A673 (cell line): ENCODE results near the gene MSH2. TPM values are rescaled to one million over a fixed set of nuclear protein-coding genes. Genes with fewer than 3 reads are reported as not detected.
"Not testable (repeated sequence)": the region's sequence is repeated elsewhere in the genome, so short reads cannot be mapped to it uniquely, and the experiment has no call there.

ENCODE experiments used
- BruUV-seq: library from RNA; stranded (reverse); fragments of 400-500 nt; replicated peaks from 2 replicates; lab custom pipeline; 2021; lab: Mats Ljungman, UMichigan
- CTCF ChIA-PET: fragments of 300-600 bp; sonication (Branson Sonifier 250); formaldehyde crosslinking; loops from one replicate; lab custom pipeline; 2022; ENCODE audit warnings: antibody characterized with exemption; lab: Charles Lee
- POLR2A ChIA-PET: fragments of 300-600 bp; sonication (Branson Sonifier 250); formaldehyde crosslinking; loops from one replicate; lab custom pipeline; 2022; ENCODE audit warnings: antibody characterized with exemption; ENCODE audit not compliant: low non-redundant PET; lab: Charles Lee
- DNase-seq: peaks from one replicate; pipeline ENCODE4 v3.0.0-alpha.2; 2015; ENCODE audit warnings: low spot score
- H3K27ac ChIP-seq: fragments of 200-600 bp; sonication (generic); 2 replicates; pipeline ENCODE4 v1.5.1; 2016; ENCODE audit warnings: mixed run types, low read depth, mild to moderate bottlenecking, mixed read lengths, antibody characterized with exemption, low read length; ENCODE audit not compliant: poor library complexity, severe bottlenecking
- H3K27me3 ChIP-seq: fragments of 200-600 bp; sonication (generic); replicated peaks from 2 replicates; pipeline ENCODE4 v1.6.1; 2017; ENCODE audit warnings: mixed run types, low read depth, mild to moderate bottlenecking, mixed read lengths, antibody characterized with exemption, low read length; ENCODE audit not compliant: insufficient read depth, poor library complexity
- H3K36me3 ChIP-seq: fragments of 200-600 bp; sonication (generic); 2 replicates; pipeline ENCODE4 v1.6.1; 2016; ENCODE audit warnings: mixed run types, mild to moderate bottlenecking, mixed read lengths, antibody characterized with exemption, low read length; ENCODE audit not compliant: insufficient read depth, poor library complexity, severe bottlenecking
- H3K4me1 ChIP-seq: fragments of 200-600 bp; sonication (generic); 2 replicates; pipeline ENCODE4 v1.6.1; 2017; ENCODE audit warnings: mixed run types, mild to moderate bottlenecking, mixed read lengths, antibody characterized with exemption, low read length; ENCODE audit not compliant: insufficient read depth, poor library complexity, severe bottlenecking
- H3K4me3 ChIP-seq: fragments of 200-600 bp; sonication (generic); 2 replicates; pipeline ENCODE4 v1.5.1; 2016; ENCODE audit warnings: low read depth, mixed run types, mild to moderate bottlenecking, mixed read lengths, low read length; ENCODE audit not compliant: poor library complexity, severe bottlenecking
- H3K9me3 ChIP-seq: fragments of 200-600 bp; sonication (generic); 2 replicates; pipeline ENCODE4 v1.6.1; 2016; ENCODE audit warnings: mixed run types, low read depth, mild to moderate bottlenecking, mixed read lengths, antibody characterized with exemption, low read length; ENCODE audit not compliant: poor library complexity, severe bottlenecking
- EZH2 ChIP-seq: fragments of 200-600 bp; sonication (generic); IDR thresholded peaks from 2 replicates; pipeline ENCODE4 v1.6.1; 2017; ENCODE audit warnings: borderline replicate concordance, low read depth, mild to moderate bottlenecking, mixed read lengths, antibody characterized with exemption, low read length; ENCODE audit not compliant: poor library complexity, severe bottlenecking
- intact Hi-C: fragments of 100-400 bp; cut with micrococcal nuclease; formaldehyde crosslinking; loops from one replicate; pipeline ENCODE4 v1.10.0; 2022; ENCODE audit not compliant: unreplicated experiment
- total RNA-seq: library from RNA; stranded (reverse); gene quantifications from 2 replicates; pipeline ENCODE4 v1.2.3, GENCODE V29; 2021
- TF ChIP-seq, protein P1 (sequence below): fragments of 300-800, 200-600 bp; sonication (generic); conservative IDR thresholded peaks from 2 replicates; pipeline ENCODE4 v1.5.1; 2017; ENCODE audit warnings: low read depth, mild to moderate bottlenecking, antibody characterized with exemption, low read length, moderate library complexity, mixed read lengths

MSH2 gene
- total RNA-seq, 1 experiment from 2014 or later = 83.7 TPM

- no TSS peak for BruUV-seq
- DNase-seq = no peak
- Histone ChIP-seq H3K36me3 (no peaks in the 10 kb centered on the region), H3K4me3 (no peak overlapping the region), H3K27me3 (no peaks in the 10 kb centered on the region), H3K4me1 (no peaks in the 10 kb centered on the region), H3K27ac (no peak overlapping the region), H3K9me3 (no peaks in the 10 kb centered on the region)
- ChIA-PET POLR2A (no interaction called here), CTCF (no interaction called here)
- TF ChIP-seq, protein P1, sequence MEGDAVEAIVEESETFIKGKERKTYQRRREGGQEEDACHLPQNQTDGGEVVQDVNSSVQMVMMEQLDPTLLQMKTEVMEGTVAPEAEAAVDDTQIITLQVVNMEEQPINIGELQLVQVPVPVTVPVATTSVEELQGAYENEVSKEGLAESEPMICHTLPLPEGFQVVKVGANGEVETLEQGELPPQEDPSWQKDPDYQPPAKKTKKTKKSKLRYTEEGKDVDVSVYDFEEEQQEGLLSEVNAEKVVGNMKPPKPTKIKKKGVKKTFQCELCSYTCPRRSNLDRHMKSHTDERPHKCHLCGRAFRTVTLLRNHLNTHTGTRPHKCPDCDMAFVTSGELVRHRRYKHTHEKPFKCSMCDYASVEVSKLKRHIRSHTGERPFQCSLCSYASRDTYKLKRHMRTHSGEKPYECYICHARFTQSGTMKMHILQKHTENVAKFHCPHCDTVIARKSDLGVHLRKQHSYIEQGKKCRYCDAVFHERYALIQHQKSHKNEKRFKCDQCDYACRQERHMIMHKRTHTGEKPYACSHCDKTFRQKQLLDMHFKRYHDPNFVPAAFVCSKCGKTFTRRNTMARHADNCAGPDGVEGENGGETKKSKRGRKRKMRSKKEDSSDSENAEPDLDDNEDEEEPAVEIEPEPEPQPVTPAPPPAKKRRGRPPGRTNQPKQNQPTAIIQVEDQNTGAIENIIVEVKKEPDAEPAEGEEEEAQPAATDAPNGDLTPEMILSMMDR = no peak
- TF ChIP-seq EZH2 = no peak
- intact Hi-C loops = no loop called here
These were observed 42.0 kb upstream of the MSH2 start for GRCh38 chr2:47360927-47361326.

GRCh38 chr2:47361505-47362229 lies 41.3 kb upstream of the MSH2 start:
- H3K4me1 ChIP-seq, DNase-seq, H3K27ac ChIP-seq, H3K27me3 ChIP-seq, intact Hi-C loops, H3K4me3 ChIP-seq, CTCF ChIA-PET, H3K36me3 ChIP-seq, H3K9me3 ChIP-seq, BruUV-seq: not testable (repeated sequence)
- POLR2A ChIA-PET = interaction anchor here (0.6 kb wide), 1 partner anchor 372 kb away, joined by 4 read pairs; no protein-coding TSS in a partner anchor

DNA sequence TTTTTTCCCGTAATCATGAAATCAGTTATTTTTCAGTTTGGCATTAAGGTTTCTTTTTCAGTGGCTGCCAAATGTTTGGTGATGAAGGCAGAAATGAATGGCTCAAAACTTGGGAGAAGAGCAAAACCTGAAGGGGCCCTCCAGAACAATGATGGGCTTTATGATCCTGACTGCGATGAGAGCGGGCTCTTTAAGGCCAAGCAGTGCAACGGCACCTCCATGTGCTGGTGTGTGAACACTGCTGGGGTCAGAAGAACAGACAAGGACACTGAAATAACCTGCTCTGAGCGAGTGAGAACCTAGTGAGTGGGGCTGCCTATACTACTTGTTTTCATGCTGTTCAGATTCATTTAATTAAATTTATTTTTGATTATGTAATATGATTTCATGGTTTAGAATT lies 29.2 kb upstream of the MSH2 start:
- TF ChIP-seq, protein P1 = no peak
- TF ChIP-seq EZH2 = no peak
- POLR2A ChIA-PET = interaction anchor here (0.5 to 0.7 kb wide), 2 partner anchors 112 to 142 kb away, joined by 4 to 22 read pairs; no protein-coding TSS in a partner anchor
- Histone ChIP-seq H3K27ac (no peak overlapping the region), H3K4me1 (peaks cover 3% of the 10 kb centered on the region), H3K9me3 (no peaks in the 10 kb centered on the region), H3K36me3 (no peaks in the 10 kb centered on the region), H3K4me3 (no peak overlapping the region), H3K27me3 (no peaks in the 10 kb centered on the region)
- CTCF ChIA-PET = interaction anchor here (0.5 kb wide), 1 partner anchor 14 kb away, joined by 4 read pairs; no protein-coding TSS in a partner anchor
- DNase-seq = no peak
- intact Hi-C loops = no loop called here
- BruUV-seq = no TSS peak
